ENCODE results near the gene OBP2B. TPM values are rescaled to one million over a fixed set of nuclear protein-coding genes. Genes with fewer than 3 reads are reported as not detected.
A peak's percentile ranks its signal among the peaks of the same experiment; 100 is the strongest.
"Not testable (repeated sequence)": the region's sequence is repeated elsewhere in the genome, so short reads cannot be mapped to it uniquely, and the experiment has no call there.

OBP2B gene
- total RNA-seq: not detected in 2 replicates

DNA sequence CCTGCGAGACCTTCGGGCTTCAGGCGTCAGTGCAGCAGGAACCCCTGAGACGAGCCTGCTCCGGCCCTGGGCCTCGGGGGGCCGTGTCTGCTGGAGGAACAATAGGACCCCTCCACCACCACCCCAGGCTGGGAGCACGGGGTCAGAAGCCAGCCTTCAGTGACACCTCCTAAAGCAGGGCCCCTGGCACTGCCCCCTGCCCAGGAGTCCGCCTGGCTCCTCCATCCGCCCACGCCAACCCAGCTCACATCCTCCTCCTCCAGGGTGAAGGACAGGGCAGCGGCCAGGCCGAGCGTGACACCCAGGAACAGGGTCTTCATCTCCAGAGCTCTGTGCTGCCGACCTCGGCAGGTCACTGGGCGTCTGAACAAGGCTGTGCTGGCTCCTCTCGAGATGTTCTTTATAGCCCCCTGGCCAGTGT is at the start of gene OBP2B:
Gene OBP2B, minus strand, starts transcription at position 371 of the 421 bp plus-strand sequence. Its CDS starts 51 bp downstream, at position 320.
- DNase-seq: not testable (repeated sequence)

DNA sequence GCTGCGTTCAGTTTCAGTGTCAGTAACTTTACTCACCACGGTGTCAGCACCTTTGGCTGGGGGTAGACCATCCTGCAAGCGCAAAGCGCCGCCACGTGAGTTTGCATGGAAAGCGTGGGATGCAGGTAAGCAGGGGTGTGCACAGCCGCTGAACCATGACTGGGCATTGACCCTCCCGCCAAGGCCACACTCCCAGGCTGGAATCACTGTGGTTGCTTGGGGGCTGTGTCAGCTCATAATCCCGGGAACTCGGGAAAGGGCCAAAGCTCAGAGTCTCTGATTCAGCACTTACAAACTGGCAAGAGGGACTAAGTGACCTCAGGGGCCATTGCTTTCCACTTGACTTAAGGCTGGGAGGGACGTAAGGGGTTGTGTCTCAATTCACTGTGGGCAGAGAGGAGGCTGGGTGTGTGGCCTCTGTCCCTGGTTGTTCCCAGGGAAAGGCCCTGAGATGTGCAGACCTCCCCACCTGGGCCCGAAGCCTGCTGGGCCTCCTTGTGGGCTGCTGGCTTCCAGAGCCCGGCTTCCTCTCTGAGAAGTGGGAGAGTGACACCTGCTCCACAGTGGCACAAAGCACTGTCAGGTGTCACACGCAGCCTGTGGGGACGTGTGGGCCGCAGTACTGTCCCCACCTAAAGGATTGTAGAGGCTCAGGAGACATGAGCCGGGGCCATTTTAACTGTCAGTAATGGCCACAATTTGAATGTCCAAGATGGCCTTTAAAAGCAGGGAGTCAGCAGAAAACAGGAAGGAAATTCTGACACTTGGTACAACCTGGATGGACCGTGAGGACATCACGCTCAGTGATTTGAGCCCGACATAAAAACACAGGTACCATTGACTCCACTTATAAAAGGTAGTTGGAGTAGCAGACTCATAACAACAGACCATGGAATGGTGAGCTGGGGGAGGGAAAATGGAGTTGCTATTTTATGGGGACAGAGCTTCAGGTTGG is 49.3 kb upstream of the OBP2B start:
- DNase-seq: no peak

GRCh38 chr9:133257465-133257956 is 48.5 kb upstream of the OBP2B start:
- DNase-seq: peak; percentile 23

GRCh38 chr9:133256686-133257091 is 47.6 kb upstream of the OBP2B start:
- no peak for DNase-seq

DNA sequence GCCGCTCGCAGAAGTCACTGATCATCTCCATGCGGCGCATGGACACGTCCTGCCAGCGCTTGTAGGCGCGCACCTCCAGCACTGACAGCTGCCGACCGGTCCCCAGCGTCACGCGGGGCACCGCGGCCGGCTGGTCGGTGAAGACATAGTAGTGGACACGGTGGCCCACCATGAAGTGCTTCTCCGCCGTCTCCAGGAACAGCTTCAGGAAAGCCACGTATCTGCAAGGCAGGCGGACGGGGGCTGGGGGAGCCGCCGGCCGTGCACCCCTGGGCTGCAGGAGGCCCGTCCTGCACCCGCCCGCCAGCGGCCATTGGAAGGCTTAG is 47.0 kb upstream of the OBP2B start:
- no peak for DNase-seq

GRCh38 chr9:133255371-133256135 is 46.5 kb upstream of the OBP2B start:
- DNase-seq: no peak

- no peak for DNase-seq
Measured at GRCh38 chr9:133254471-133254870, 45.4 kb upstream of the OBP2B start.

DNA sequence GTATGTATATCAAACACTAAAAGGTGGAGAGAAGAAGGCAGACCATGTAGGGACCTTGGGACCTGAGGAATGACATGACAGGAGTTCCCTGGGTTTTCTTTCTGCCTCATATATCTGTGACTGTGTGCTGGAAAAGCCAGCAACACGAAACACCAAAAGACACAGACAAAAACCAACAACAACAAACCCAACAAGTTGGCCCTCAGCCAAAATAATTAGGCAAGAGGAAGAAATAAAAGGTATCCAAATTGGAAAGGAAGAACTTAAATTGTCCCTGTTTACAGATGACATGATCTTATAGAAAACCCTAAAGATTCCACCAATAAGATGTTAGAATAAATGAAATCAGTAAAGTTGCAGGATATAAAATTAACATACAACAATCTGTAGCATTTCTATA is 44.2 kb upstream of the OBP2B start:
- no peak for DNase-seq

GRCh38 chr9:133252301-133253020 is 43.4 kb upstream of the OBP2B start:
- DNase-seq: no peak

DNA sequence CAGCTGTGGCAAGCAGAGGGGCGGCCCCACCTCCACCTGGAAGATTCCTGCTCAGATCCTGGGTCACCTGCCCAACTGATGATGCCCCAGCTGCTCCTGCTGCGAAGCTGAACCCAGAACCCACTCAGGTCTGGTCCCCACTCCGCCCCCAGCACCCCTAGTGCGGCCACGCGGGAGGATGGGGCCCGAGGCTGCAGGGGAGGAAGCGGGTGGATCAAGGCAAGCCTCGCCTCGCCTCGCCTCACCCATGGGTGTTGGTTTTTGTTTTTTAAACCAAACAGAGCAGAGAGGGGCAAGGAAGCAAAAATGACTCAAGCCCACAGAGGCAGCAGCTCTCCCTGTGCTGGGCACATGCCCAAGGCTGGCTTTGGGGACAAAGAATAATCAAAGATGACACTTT is 42.7 kb upstream of the OBP2B start:
- no peak for DNase-seq

DNA sequence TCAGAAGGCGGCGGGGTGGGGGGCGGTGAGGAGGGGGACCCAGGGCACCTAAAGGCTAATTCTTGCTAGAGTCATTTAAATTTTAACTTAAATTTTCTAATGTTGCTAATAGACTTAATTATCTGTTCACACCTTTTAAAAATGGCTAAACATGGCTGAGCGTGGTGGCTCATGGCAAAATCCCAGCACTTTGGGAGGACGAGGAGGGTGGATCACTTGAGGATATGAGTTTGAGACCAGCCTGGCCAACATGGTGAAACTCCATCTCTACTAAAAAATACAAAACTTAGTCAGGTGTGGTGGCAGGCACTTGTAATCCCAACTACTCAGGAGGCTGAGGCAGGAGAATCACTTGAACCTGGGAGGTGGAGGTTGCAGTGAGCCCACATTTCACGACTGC is 42.2 kb upstream of the OBP2B start:
- DNase-seq: not testable (repeated sequence)

DNA sequence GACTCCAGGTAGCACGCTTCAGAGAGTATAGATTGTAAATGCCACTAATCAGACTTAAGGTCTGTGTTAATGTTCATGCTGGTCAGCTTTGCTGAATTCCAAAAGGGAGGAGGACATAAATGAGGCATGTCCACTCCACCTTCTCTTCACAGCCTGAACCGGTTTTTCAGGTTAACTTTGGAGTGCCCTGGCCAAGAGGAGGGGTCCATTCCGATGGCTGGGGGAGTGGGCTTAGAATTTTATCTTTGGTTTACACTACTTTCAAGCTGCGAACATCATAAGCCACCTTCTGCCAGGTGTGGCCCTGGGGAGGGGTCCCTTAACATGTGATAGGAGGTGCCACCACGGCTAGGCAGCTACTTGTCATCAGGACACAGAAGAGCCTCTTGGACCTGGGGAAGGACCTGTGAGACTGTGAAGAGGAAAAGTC is 41.7 kb upstream of the OBP2B start:
- no peak for DNase-seq

GRCh38 chr9:133249337-133249736 is 40.3 kb upstream of the OBP2B start:
- DNase-seq: no peak

DNA sequence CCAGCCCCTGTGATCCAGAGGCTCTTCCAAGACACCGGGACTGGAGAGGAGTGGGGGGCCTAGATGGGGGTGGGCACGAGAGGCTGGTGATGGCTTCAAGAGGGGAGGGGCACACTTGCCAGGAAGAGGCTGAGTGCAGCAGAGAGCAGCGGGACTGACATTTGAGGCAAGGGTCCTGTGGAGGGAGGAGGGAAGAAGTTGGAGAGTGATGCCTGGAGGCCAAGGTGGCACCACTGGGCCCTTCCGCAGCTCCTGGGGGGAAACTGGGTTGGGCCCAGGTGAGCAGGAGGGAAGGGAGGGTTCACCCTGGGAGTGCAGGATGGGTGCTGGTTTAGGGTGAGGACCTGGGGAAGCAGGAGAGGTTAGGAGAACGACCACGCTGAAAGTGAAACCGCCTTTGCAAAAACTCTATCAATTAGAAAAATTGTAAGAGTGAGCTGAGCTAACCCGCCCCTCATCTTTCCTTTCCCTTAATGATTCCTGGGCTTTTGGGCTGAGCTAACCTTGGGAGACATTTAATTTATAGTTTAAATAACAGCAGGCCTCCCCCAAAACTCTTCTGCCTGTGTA is 39.8 kb upstream of the OBP2B start:
- DNase-seq: no peak

- DNase-seq: no peak
Measured at GRCh38 chr9:133247632-133248031, 38.6 kb upstream of the OBP2B start.

- no peak for DNase-seq
Measured at GRCh38 chr9:133246991-133247390, 37.9 kb upstream of the OBP2B start.

DNA sequence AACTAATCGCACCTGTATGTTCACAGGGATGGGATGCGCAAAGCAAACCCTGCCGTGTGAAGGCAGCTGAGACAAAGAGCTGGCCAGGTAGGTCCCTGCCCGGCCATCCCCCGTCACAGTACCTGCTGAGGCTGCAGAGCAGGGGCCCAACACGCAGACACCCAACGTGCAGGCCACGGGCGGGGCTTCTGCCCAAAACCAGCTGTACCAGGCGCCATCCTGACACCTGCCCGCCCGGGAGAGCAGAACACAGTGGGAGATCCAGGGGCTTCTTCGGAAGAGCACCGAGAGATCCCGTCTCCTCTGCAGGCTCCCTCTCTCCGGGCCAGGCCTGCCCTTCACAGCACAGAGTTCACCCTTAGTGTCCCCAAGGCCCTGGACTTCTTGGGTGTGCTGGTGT is 37.5 kb upstream of the OBP2B start:
- no peak for DNase-seq

- DNase-seq: no peak
Measured at GRCh38 chr9:133242991-133243390, 33.9 kb upstream of the OBP2B start.

GRCh38 chr9:133242241-133242640 is 33.2 kb upstream of the OBP2B start:
- DNase-seq: no peak

DNA sequence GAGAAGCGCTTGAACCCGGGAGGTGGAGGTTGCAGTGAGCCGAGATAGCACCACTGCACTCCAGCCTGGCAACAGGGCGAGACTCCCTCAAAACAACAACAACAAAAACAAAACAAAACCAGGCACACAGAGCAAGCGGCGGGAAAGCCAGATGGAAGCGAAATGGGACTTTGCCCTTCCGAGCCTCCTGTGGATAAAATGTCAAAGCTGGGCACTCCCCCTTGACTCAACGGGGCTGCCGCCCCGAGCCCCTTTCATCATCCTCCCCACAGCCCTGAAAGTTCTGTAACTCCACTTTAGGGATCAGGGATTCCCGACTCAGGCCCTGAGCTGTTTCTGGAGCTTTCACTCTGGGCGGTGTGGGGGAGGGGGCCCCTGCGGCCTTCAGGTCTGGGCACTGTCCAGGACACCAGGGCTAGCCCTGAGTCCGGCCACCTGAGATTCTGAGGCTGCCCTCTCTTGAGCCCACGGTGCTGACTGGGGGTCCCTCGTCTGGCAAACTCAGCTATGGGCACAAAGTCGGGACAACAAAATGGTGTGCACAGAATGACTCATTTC is 30.6 kb upstream of the OBP2B start:
- no peak for DNase-seq

- peak; percentile 82 for DNase-seq
Measured at GRCh38 chr9:133238851-133239532, 29.9 kb upstream of the OBP2B start.
